ENCODE measurements around the gene CFAP53. TPM values are rescaled to one million over a fixed set of nuclear protein-coding genes. Genes with fewer than 3 reads are reported as not detected.

Gene CFAP53
- total and polyA plus RNA-seq, 2 donors (not counting 3 experiments of a cell fraction or from before 2014, with no cell fraction given) = 0.12 to 0.18 TPM

- intact Hi-C loops (cut with micrococcal nuclease) (no loop called here), dilution Hi-C loops (cut with MboI; ENCODE audit: extremely low pct_ligation_motif_present, low sequenced_read_pairs) (no loop called here)
- POLR2A ChIA-PET = no interaction called here
- Histone ChIP-seq H3K9me1 (replicated peaks; ENCODE audit: control insufficient read depth, extremely low read depth, insufficient read depth, low read length) (no peaks in the 10 kb centered on the region), H3K4me3 (replicated peaks in 1 of 3; ENCODE audit: insufficient read depth in 1 of 3, low read depth in 1 of 3, low read length in 3 of 3) (no peak overlapping the region), H3K4me2 (ENCODE audit: insufficient read depth, low read length) (no peak overlapping the region), H3K4me1 (ENCODE audit: control insufficient read depth, extremely low read depth, insufficient read depth, low read length) (no peaks in the 10 kb centered on the region), H3K27me3 (ENCODE audit: control insufficient read depth in 2 of 2, insufficient read depth in 2 of 2, low read length in 2 of 2) (peaks cover 35 to 48% of the 10 kb centered on the region in 2 experiments), H4K20me1 (replicated peaks; ENCODE audit: control insufficient read depth, extremely low read depth, insufficient read depth, low read length) (no peaks in the 10 kb centered on the region), H3K79me2 (ENCODE audit: control insufficient read depth, insufficient read depth, low read length) (no peaks in the 10 kb centered on the region), H3K9ac (replicated peaks; ENCODE audit: extremely low read depth, insufficient read depth, low read length) (no peak overlapping the region), H3K27ac (ENCODE audit: insufficient read depth, low read depth, low read length) (no peak overlapping the region), H3K36me3 (ENCODE audit: control insufficient read depth in 2 of 2, extremely low read depth in 1 of 2, insufficient read depth in 2 of 2, low read length in 2 of 2) (no peaks in the 10 kb centered on the region), H3K9me3 (replicated peaks; ENCODE audit: control insufficient read depth, insufficient read depth, low read length) (no peaks in the 10 kb centered on the region), H2AFZ (ENCODE audit: low read depth, low read length) (no peak overlapping the region)
- no TSS peak for BruUV-seq (replicated peaks)
- DNase-seq (ENCODE audit: low read depth, low spot score) (no peak), FAIRE-seq (no peak)
- TF ChIP-seq MAX (IDR thresholded peaks at IDR 0.05; ENCODE audit: insufficient read depth, insufficient read length) = no peak
- no peak for TF ChIP-seq MYC (IDR thresholded peaks at IDR 0.05; ENCODE audit: low read depth, low read length)
- no peak for TF ChIP-seq JUN (IDR thresholded peaks at IDR 0.05; ENCODE audit: borderline replicate concordance, insufficient read depth, insufficient read length, low read depth)
- no peak for TF ChIP-seq EZH2 (IDR thresholded peaks at IDR 0.05; ENCODE audit: borderline replicate concordance, low read depth, low read length, severe bottlenecking)
- TF ChIP-seq FOS (IDR thresholded peaks at IDR 0.05; ENCODE audit: borderline replicate concordance, insufficient read depth, low read length) = no peak
- no peak for TF ChIP-seq GATA2 (IDR thresholded peaks at IDR 0.05; ENCODE audit: insufficient read depth, insufficient read length, low read depth, low read length)
- no peak for TF ChIP-seq POLR2A (IDR thresholded peaks at IDR 0.05; ENCODE audit: low read depth, low read length)
- no peak for TF ChIP-seq CTCF (IDR thresholded peaks at IDR 0.05; ENCODE audit: extremely low read depth in 1 of 2, insufficient read depth in 1 of 2, low read depth in 1 of 2, low read length in 2 of 2)
- no peak for TF ChIP-seq POLR2AphosphoS5 (IDR thresholded peaks at IDR 0.05; ENCODE audit: insufficient read depth, low read depth, low read length)
- CTCF ChIA-PET = interaction anchor here (0.7 to 1.3 kb wide), 2 partner anchors 10 to 161 kb away, joined by 3 read pairs; no protein-coding TSS in a partner anchor
These were observed 70.6 kb downstream of the CFAP53 start for GRCh38 chr18:50195689-50196088.
